HG02981 (cell line): ENCODE measurements around the gene UEVLD.

Experiments
- ATAC-seq: cut with Tn5 transposase; IDR thresholded peaks from one replicate; pipeline ENCODE4 v1.9.1; 2021; ENCODE audit warnings: mild to moderate bottlenecking, moderate library complexity; ENCODE audit not compliant: unreplicated experiment

The UEVLD gene

DNA sequence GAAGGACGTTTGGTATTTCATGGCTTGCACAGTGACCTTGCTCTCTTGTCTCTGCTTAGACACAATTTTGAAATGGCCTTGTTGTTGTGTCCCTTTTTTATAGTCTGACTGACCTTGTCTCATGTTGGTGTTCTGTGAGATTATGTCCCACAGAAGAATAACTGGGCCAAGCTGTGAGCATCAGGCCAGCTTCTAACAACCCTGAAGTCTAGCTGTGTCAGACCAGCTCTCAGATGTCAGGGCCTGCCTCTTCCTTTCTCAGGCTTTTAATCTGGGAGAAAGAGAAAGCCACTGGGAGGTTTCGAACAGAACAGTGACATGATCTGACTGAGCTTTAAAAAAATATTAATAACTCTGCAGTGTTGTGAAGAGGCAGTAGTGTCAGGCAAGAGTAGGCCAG, 2.0 kb upstream of the UEVLD start:
- no peak for ATAC-seq

- no peak for ATAC-seq
Measured at GRCh38 chr11:18581825-18582224, 6.7 kb downstream of the UEVLD start.

DNA sequence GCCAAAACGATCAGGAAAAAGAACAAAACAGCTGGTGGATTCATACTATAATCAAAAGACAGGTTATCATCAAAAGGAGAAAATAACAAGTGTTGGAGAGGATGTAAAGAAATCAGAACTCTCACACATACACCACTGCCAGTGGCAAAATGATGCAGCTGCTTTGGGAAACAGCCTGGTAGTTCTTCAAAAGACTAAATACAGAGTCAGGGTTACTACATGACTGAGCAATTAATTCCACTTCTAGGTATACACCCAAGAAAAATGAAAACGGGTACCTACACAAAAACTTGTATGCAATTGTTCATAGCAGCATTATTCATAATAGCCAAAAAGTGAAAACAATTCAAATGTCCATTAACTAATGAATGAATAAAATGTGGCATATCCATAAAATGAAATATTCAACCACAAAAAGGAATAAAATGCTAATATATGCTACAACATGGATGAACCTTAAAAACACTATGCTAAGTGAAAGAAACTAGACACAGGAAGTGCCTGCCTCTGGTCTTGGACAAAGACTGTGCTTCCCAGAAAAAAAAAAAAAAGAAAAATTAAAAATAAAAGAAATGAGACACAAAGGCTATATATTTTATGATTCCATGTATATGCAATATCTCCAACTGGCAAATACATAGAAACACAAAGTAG, 8.3 kb downstream of the UEVLD start:
- ATAC-seq: no peak

- ATAC-seq: peak; percentile 85
Measured at GRCh38 chr11:18578975-18579598, 9.4 kb downstream of the UEVLD start.

GRCh38 chr11:18575361-18575760, 13.2 kb downstream of the UEVLD start:
- ATAC-seq: no peak

- no peak for ATAC-seq
Measured at GRCh38 chr11:18567081-18567480, 21.5 kb downstream of the UEVLD start.

DNA sequence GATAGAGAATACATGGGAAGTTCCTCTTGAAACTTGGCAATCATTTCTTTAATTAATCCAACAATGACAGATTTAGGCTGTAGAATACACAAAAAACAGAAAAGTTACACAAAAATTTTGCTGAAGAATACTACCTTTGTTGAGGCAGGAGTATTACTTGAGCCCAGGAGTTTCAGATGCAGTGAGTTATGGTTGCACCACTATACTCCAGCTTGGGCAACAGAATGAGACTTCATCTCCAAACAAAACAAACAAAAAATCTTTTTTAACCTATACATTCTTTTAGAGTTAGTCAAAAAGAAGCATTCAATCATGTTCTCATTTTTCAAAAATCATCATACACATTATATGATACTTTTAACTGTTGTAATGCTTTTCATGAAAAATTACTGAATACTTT, 22.1 kb downstream of the UEVLD start:
- no peak for ATAC-seq

DNA sequence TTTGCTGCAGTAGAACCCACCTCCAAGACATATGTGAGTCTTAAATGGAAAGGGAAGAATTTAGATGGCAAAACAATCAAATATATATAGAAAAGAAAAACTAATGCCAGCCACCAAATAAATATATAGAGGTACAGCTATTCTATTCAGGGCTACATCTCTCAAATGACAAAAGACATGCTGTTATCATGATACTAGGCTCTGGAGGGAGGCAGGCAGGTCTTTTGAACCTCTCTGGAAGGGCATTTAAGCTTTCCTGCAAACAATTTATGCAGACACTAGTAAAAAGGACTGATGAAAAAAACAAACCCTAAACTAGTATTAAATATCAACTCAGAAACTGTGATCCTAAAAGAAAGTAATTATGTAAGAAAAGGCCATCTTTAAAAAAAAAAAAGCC, 24.4 kb downstream of the UEVLD start:
- ATAC-seq: no peak

GRCh38 chr11:18563090-18563730, 25.3 kb downstream of the UEVLD start:
- ATAC-seq: no peak

DNA sequence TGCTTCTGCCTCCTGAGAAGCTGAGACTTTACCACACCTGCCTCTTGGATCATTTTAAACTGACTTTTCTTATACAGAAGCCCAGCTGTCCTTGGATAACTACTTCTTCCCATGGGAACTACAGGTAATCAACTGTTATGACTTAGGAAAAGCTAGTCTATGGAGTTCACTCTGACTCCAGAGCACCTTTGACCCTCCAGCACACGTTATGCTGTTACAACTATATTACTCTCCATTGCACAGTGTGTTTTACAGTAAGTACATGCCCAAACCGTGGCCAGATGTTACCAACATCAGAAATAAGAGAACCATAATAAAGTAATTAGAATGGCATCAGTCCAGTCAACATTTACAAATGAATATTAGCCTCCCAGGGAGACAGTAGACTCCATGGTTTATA, 40.5 kb downstream of the UEVLD start:
- no peak for ATAC-seq

GRCh38 chr11:18540207-18541009, 48.1 kb downstream of the UEVLD start:
- no peak for ATAC-seq

- no peak for ATAC-seq
Measured at GRCh38 chr11:18536209-18536608, 52.3 kb downstream of the UEVLD start.

- ATAC-seq: no peak
Measured at GRCh38 chr11:18534245-18534644, 54.3 kb downstream of the UEVLD start.

- ATAC-seq: no peak
Measured at GRCh38 chr11:18533365-18533764, 55.2 kb downstream of the UEVLD start.

GRCh38 chr11:18527512-18527911, 61.0 kb downstream of the UEVLD start:
- ATAC-seq: no peak

- peak; percentile 94 for ATAC-seq
Measured at GRCh38 chr11:18526521-18527296, 61.8 kb downstream of the UEVLD start, which contains the start of gene TSG101. Gene TSG101, minus strand, starts transcription at chr11:18526942. Its CDS starts 126 bp downstream, at chr11:18526816.

GRCh38 chr11:18526130-18526520, 62.4 kb downstream of the UEVLD start:
- ATAC-seq: no peak

DNA sequence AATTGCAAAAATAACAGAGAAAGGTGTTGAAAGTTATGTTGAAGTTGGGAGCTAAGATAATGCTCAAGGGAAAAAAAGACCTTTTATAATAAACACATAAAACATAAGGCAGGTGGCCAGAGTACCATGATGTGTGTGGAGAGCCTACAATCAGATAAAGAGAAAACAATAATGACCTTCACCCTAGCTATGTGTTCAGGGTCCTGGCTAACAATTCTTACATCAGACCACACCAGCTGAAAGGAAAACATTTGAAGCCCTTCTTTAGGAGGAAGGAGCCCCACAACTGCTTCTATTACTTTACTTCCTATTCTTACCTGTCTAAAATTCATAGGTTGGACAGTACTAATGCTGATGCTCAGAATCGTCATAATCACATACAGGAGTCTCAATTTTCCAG, 64.3 kb downstream of the UEVLD start:
- no peak for ATAC-seq

DNA sequence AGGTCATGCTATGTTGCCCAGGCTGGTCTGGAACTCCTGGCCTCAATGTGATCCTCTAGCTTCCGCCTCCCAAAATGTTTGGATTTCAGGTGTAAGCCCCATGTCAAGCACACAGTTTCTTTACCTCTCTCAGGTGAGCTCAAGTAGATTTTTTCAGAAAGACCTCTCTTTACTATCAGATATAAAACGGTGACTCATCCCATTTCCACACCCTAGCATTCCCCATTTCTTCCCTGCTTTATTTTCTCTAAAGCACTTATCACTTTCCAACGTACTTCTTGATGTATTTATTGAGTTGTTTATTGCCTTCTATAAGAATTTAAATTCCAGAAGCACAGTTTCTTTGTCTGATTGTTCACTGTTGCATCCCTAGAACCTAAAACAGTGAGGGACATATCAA, 65.5 kb downstream of the UEVLD start:
- ATAC-seq: no peak

DNA sequence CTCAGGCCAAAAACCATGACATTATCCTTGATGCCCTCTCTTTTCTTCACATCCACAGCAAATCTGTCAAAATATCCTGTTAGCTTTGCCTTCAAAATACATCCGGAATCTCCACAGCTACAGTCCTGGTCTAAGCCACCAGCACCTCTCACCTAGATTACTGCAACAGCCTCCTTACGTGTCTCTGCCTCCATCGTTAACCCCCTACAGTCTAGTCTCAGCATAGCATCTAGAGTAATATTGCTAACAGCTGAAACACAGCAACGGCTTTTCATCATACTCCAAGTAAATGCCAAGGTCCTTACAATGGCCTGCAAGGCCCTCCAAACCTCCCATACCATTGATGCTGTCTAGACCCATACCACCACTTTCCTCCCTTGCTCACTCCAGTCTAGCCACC, 66.1 kb downstream of the UEVLD start:
- no peak for ATAC-seq

GRCh38 chr11:18521122-18521521, 67.4 kb downstream of the UEVLD start:
- ATAC-seq: no peak
